AG09319 (cell line): ENCODE data around the gene GHITM.
"Not testable (repeated sequence)": the region's sequence is repeated elsewhere in the genome, so short reads cannot be mapped to it uniquely, and the experiment has no call there.

Source experiments
- DNase-seq: peaks from one replicate; pipeline ENCODE4 v3.0.0-alpha.2; 2010; ENCODE audit warnings: low read depth; ENCODE audit errors: extremely low read depth
- CTCF ChIP-seq: IDR thresholded peaks from 2 replicates; pipeline ENCODE4 v1.5.1; 2011; ENCODE audit warnings: low read depth, mild to moderate bottlenecking, inconsistent platforms, low read length, moderate library complexity

The GHITM gene

DNA sequence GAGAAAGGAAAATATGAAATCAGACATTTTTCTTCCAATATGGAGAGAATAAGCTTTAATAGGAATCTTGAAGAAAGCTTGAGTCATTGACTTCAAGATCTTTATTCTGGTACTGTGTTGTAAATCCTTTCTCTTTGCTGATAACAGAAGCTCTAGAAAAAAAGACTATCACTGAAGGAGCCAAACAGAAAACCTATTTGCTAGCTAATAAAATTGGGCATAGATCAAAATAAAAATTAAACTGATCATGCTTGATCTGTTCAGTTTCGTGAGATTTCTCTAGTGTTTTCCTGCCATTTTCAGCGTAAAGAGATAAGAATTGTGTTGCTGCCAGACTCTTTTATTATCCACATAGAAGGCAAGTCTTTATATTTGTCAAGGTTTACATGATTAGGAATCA is 1.5 kb upstream of the GHITM start:
- TF ChIP-seq CTCF, result no peak
- DNase-seq, result no peak

GRCh38 chr10:84138478-84139125 is 707 bp upstream of the GHITM start:
- no peak for DNase-seq
- no peak for TF ChIP-seq CTCF

GRCh38 chr10:84140036-84140379 is 699 bp downstream of the GHITM start:
- no peak for TF ChIP-seq CTCF
- no peak for DNase-seq

GRCh38 chr10:84147347-84147746 is 8.0 kb downstream of the GHITM start:
- no peak for TF ChIP-seq CTCF
- no peak for DNase-seq

GRCh38 chr10:84148006-84148597 is 8.8 kb downstream of the GHITM start:
- not testable (repeated sequence) for DNase-seq
- TF ChIP-seq CTCF, result peak; percentile 73

- no peak for TF ChIP-seq CTCF
- DNase-seq, result no peak
Measured at GRCh38 chr10:84149854-84150253, 10.5 kb downstream of the GHITM start.

DNA sequence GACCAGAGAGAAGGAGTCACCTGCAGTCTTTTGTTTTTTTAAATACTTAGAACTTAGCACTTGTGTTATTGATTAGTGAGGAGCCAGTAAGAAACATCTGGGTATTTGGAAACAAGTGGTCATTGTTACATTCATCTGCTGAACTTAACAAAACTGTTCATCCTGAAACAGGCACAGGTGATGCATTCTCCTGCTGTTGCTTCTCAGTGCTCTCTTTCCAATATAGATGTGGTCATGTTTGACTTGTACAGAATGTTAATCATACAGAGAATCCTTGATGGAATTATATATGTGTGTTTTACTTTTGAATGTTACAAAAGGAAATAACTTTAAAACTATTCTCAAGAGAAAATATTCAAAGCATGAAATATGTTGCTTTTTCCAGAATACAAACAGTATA is 13.5 kb downstream of the GHITM start:
- no peak for DNase-seq
- no peak for TF ChIP-seq CTCF
